Measurements from ENCODE around the gene FUNDC1.

Gene FUNDC1

GRCh38 chrX:44544036-44544435, 1.4 kb upstream of the FUNDC1 start:
- no peak overlapping the region for H3K27ac ChIP-seq
- peaks cover 11 to 46% (median 24%) of the 10 kb centered on the region in 10 experiments for H3K4me1 ChIP-seq
- peaks cover 0 to 22% (median 8%) of the 10 kb centered on the region in 11 experiments; a peak in 11 of 22 replicates for H3K36me3 ChIP-seq
- H3K4me3 ChIP-seq = no peak overlapping the region
- TF ChIP-seq Cebpa-rat (IDR thresholded peaks at IDR 0.05) = no peak
- no peak overlapping the region for H3K4me2 ChIP-seq
- H3K27me3 ChIP-seq = no peaks in the 10 kb centered on the region
- H3K9me3 ChIP-seq (replicated peaks in 1 of 11) = 0 out of 22 replicates have a peak, but pooled peaks cover 0 to 5% (median 0%) of the 10 kb centered on the region in 11 experiments
- H3K9ac ChIP-seq = no peak overlapping the region
- H4K20me1 ChIP-seq = no peaks in the 10 kb centered on the region

GRCh38 chrX:44536198-44536597, 6.5 kb downstream of the FUNDC1 start:
- Histone ChIP-seq H4K20me1 (no peaks in the 10 kb centered on the region), H3K4me3 (no peak overlapping the region), H3K4me1 (peaks cover 1 to 27% (median 10%) of the 10 kb centered on the region in 10 experiments; a peak in 15 of 20 replicates), H3K27me3 (no peaks in the 10 kb centered on the region), H3K27ac (no peak overlapping the region), H3K4me2 (no peak overlapping the region; a peak in 2 of 22 replicates), H3K36me3 (peaks cover 43 to 96% (median 73%) of the 10 kb centered on the region in 11 experiments), H3K9ac (no peak overlapping the region), H3K9me3 (replicated peaks in 1 of 11) (peaks cover 0 to 6% (median 0%) of the 10 kb centered on the region in 11 experiments; a peak in 5 of 22 replicates)
- TF ChIP-seq Cebpa-rat (IDR thresholded peaks at IDR 0.05) = no peak

DNA sequence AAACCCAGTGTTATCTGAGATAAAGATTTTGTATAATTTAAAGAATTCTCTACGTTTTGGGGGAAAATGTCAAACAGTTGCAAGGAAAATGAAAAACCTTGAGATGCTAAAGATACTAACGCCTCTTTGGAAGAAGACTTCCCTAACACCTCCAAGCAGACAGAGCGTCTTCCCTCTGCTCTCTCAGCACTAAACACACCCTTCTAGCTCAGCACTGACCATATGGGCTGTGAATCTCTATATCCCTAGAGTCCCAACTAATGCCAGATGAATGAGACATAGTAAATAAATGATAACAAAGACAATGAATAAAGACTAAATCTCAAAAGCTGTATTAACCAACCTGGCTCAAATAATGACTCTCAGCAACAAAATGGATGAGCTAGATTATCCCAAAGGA, 13.3 kb downstream of the FUNDC1 start:
- peaks cover 0 to 6% (median 0%) of the 10 kb centered on the region in 11 experiments; a peak in 4 of 22 replicates for H4K20me1 ChIP-seq
- H3K9ac ChIP-seq = no peak overlapping the region
- H3K36me3 ChIP-seq = peaks cover 38 to 77% (median 54%) of the 10 kb centered on the region in 11 experiments
- H3K27me3 ChIP-seq = no peaks in the 10 kb centered on the region
- H3K4me1 ChIP-seq = no peaks in the 10 kb centered on the region
- H3K27ac ChIP-seq = no peak overlapping the region
- H3K9me3 ChIP-seq (replicated peaks in 1 of 11) = peaks cover 0 to 5% (median 0%) of the 10 kb centered on the region in 11 experiments; a peak in 3 of 22 replicates
- no peak for TF ChIP-seq Cebpa-rat (IDR thresholded peaks at IDR 0.05)
- no peak overlapping the region for H3K4me3 ChIP-seq
- no peak overlapping the region for H3K4me2 ChIP-seq

GRCh38 chrX:44514272-44514671, 28.4 kb downstream of the FUNDC1 start:
- no peak overlapping the region for H3K27ac ChIP-seq
- no peak overlapping the region for H3K9ac ChIP-seq
- no peak overlapping the region for H3K4me2 ChIP-seq
- no peaks in the 10 kb centered on the region for H3K27me3 ChIP-seq
- H3K36me3 ChIP-seq = peaks cover 0 to 2% (median 0%) of the 10 kb centered on the region in 11 experiments; a peak in 3 of 22 replicates
- H3K9me3 ChIP-seq (replicated peaks in 1 of 11) = no peaks in the 10 kb centered on the region
- no peak for TF ChIP-seq Cebpa-rat (IDR thresholded peaks at IDR 0.05)
- peaks cover 0 to 19% (median 0%) of the 10 kb centered on the region in 10 experiments; a peak in 3 of 20 replicates for H3K4me1 ChIP-seq
- H3K4me3 ChIP-seq = no peak overlapping the region
- no peaks in the 10 kb centered on the region for H4K20me1 ChIP-seq

DNA sequence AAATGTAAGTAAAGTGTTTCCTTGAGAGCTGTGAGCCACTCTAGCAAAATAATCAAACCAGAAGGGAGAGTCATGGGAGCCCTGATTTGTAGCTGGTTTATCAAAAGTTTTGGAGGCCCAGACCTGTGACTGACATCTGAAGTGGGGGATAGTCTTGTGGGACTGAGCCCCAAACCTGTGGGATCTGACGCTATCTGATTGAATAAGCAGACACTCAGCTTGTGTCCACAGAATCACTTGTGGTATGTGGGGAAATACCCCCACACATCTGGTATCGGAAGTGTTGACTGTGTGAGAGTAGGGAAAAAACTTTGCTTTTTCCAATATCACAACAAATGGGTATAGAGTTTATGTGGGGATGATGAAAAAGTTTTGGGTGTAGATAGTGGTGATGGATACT, 35.4 kb downstream of the FUNDC1 start:
- no peak overlapping the region for H3K4me2 ChIP-seq
- H3K9ac ChIP-seq = no peak overlapping the region

GRCh38 chrX:44506678-44507077, 36.0 kb downstream of the FUNDC1 start:
- Histone ChIP-seq H3K4me2 (no peak overlapping the region), H3K4me3 (no peak overlapping the region), H3K27ac (no peak overlapping the region), H3K9ac (no peak overlapping the region), H3K9me3 (replicated peaks in 1 of 11) (no peaks in the 10 kb centered on the region), H3K4me1 (peaks cover 0 to 2% (median 0%) of the 10 kb centered on the region in 10 experiments; a peak in 1 of 20 replicates), H4K20me1 (no peaks in the 10 kb centered on the region; a peak in 1 of 22 replicates), H3K27me3 (no peaks in the 10 kb centered on the region), H3K36me3 (no peaks in the 10 kb centered on the region)
- no peak for TF ChIP-seq Cebpa-rat (IDR thresholded peaks at IDR 0.05)

More for the DNA sequence above, 35.4 kb downstream of the FUNDC1 start:
- no peaks in the 10 kb centered on the region for H3K27me3 ChIP-seq
- no peak overlapping the region for H3K27ac ChIP-seq
- H3K9me3 ChIP-seq (replicated peaks in 1 of 11) = no peaks in the 10 kb centered on the region
- H3K36me3 ChIP-seq = no peaks in the 10 kb centered on the region
- no peak for TF ChIP-seq Cebpa-rat (IDR thresholded peaks at IDR 0.05)
- no peak overlapping the region for H3K4me3 ChIP-seq
- H3K4me1 ChIP-seq = peaks cover 0 to 8% (median 0%) of the 10 kb centered on the region in 10 experiments; a peak in 3 of 20 replicates
- no peaks in the 10 kb centered on the region; a peak in 1 of 22 replicates for H4K20me1 ChIP-seq

DNA sequence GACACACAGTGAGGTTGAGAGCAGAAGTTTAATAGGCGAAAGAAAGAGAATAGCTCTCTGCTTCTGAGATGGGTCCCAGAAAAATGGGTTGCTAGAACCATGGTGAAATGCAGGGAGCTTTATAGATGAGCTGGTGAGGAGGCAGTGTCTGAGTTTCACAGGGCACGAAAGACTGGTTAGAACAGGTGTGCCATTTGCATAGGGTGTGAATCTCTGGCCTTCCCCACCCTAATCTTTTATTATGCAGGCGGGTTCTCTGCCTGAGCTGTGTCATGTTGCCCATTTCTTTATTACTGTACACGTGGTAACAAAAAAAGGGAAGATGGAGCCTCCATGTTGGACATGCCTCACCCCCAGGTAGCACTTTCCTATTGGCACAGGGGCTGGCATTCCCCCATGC, 39.1 kb downstream of the FUNDC1 start:
- H3K4me2 ChIP-seq = no peak overlapping the region

DNA sequence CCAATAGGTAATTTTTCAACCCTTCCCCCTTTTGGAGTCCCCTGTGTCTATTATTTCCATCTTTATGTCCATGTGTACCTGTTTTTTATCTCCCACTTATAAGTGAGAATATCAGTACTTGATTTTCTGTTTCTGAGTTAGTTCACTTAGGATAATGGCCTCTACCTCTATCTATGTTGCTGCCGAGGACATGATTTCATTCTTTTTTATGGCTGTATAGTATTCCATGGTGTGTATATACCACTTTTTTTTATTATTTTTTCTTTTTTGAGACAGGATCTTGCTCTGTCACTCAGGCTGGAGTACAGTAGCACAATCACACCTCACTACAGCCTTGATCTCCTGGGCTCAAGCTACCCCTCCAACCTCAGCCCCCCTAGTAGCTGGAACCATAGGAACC, 47.6 kb downstream of the FUNDC1 start:
- Histone ChIP-seq H3K36me3 (no peaks in the 10 kb centered on the region), H3K9me3 (replicated peaks in 1 of 11) (peaks cover 0 to 5% (median 0%) of the 10 kb centered on the region in 11 experiments; a peak in 1 of 22 replicates), H3K9ac (no peak overlapping the region), H3K4me2 (no peak overlapping the region), H3K4me3 (no peak overlapping the region), H3K27me3 (no peaks in the 10 kb centered on the region), H3K27ac (no peak overlapping the region), H4K20me1 (no peaks in the 10 kb centered on the region), H3K4me1 (no peaks in the 10 kb centered on the region)
- TF ChIP-seq Cebpa-rat (IDR thresholded peaks at IDR 0.05) = no peak

More for the DNA sequence above, 39.1 kb downstream of the FUNDC1 start:
- Histone ChIP-seq H3K4me3 (no peak overlapping the region), H4K20me1 (no peaks in the 10 kb centered on the region; a peak in 1 of 22 replicates), H3K27ac (no peak overlapping the region), H3K9me3 (replicated peaks in 1 of 11) (no peaks in the 10 kb centered on the region), H3K4me1 (no peaks in the 10 kb centered on the region), H3K27me3 (no peaks in the 10 kb centered on the region), H3K36me3 (no peaks in the 10 kb centered on the region), H3K9ac (no peak overlapping the region)
- no peak for TF ChIP-seq Cebpa-rat (IDR thresholded peaks at IDR 0.05)

DNA sequence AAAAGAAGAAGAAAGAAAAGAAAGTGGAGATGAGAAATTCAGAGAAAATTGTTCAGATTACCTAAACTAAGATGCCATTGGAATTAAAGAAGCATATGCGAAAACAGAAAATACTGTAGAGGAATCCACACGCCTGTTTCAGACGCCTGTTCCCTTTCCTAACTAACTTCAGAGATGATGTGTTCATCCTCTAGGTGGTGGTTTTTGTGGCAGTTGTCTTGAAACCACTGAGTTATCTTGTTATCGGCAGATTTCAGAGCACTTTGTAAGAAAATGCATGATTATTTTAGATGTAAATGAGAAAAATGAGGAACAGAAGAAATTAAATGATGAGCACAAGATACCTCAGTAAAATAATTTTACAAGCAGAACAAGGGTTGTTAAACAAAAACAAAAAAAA, 48.3 kb downstream of the FUNDC1 start:
- H3K27me3 ChIP-seq = no peaks in the 10 kb centered on the region
- no peak overlapping the region for H3K27ac ChIP-seq
- no peaks in the 10 kb centered on the region for H3K4me1 ChIP-seq
- H3K4me2 ChIP-seq = no peak overlapping the region
- no peaks in the 10 kb centered on the region for H3K36me3 ChIP-seq
- no peak for TF ChIP-seq Cebpa-rat (IDR thresholded peaks at IDR 0.05)
- H3K9ac ChIP-seq = no peak overlapping the region
- H3K4me3 ChIP-seq = no peak overlapping the region
- no peaks in the 10 kb centered on the region for H4K20me1 ChIP-seq
- H3K9me3 ChIP-seq (replicated peaks in 1 of 11) = peaks cover 0 to 5% (median 0%) of the 10 kb centered on the region in 11 experiments; a peak in 1 of 22 replicates

GRCh38 chrX:44489515-44489914, 53.1 kb downstream of the FUNDC1 start:
- Histone ChIP-seq H3K4me2 (no peak overlapping the region), H4K20me1 (no peaks in the 10 kb centered on the region), H3K4me3 (no peak overlapping the region), H3K9me3 (replicated peaks in 1 of 11) (no peaks in the 10 kb centered on the region), H3K9ac (no peak overlapping the region), H3K27me3 (no peaks in the 10 kb centered on the region), H3K4me1 (no peaks in the 10 kb centered on the region), H3K36me3 (no peaks in the 10 kb centered on the region), H3K27ac (no peak overlapping the region)
- TF ChIP-seq Cebpa-rat (IDR thresholded peaks at IDR 0.05) = no peak

Data from BLaER1 treated with 17β-estradiol and CSF1 and Interleukin-3, amounts not matched to agents 10 nM and 100 nM (cell line).